Skeletal muscle cell (primary cell): ENCODE results near the gene SLC23A3.
A peak's percentile ranks its signal among the peaks of the same experiment; 100 is the strongest.

ENCODE experiments used
- DNase-seq: peaks from one replicate; pipeline ENCODE4 v3.0.0-alpha.2; 2010; ENCODE audit warnings: low read depth
- H3K4me3 ChIP-seq: 2 replicates; pipeline ENCODE4 v1.5.1; 2011; ENCODE audit warnings: low read depth, mild to moderate bottlenecking, control low read depth, low read length, moderate library complexity

SLC23A3 gene

DNA sequence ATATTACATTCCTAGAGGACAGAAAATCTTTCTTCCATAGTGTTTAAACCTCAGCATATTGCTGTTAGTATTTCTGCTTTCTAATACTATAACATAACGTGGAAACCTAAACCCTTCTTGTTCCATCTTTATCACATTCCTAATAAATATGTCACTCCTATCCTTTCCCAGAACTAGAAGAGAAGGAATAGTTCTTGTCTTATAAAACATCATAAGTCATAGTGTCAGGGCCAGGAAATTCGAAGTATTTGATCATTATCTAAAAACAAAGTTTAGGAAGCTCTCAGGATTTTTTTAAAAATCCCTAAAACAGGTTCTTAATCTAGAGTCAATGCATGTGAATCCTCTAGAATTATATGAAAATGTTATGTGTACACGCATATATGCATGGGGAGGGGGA is 11.2 kb downstream of the SLC23A3 start:
- DNase-seq = no peak
- no peak overlapping the region for H3K4me3 ChIP-seq

DNA sequence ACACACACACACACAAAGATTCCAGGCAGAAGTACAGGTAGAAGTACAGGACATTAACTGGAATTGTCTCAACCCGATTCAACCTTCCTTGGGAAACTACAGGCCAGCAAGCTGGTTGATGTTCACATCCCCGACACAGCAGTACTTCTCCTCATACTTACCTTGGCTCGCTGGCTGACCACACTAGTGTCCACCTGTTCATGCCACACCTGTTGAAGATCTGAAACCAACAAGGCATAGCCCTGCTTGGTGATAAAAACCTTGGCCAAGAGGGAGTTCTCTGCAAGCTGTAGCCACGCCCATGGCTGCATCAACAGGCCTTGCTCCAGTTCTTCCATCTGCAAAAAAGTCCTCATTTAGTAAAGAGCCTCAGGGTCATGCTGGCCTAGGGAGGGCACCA is 11.8 kb downstream of the SLC23A3 start:
- no peak overlapping the region for H3K4me3 ChIP-seq
- DNase-seq = no peak

DNA sequence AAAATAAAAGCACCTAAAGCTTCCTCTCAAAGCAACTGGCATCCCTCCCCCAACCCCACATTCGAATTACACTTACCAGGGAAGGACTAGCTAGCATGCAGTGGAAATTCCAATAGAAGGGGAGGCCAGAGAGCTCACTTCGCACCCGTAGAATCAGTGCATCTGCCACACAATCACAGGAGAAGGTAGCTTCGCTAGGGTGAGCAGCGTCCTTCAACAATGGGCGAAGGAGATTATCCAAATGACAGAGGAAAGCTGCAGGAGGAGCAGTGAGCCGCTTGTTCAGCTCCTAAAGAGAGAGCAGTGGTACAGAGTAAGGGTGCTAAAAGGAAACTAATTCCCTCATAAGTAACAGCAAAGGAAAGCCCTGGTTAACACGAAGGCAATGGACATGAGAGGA is 12.4 kb downstream of the SLC23A3 start:
- DNase-seq = no peak
- no peak overlapping the region for H3K4me3 ChIP-seq

DNA sequence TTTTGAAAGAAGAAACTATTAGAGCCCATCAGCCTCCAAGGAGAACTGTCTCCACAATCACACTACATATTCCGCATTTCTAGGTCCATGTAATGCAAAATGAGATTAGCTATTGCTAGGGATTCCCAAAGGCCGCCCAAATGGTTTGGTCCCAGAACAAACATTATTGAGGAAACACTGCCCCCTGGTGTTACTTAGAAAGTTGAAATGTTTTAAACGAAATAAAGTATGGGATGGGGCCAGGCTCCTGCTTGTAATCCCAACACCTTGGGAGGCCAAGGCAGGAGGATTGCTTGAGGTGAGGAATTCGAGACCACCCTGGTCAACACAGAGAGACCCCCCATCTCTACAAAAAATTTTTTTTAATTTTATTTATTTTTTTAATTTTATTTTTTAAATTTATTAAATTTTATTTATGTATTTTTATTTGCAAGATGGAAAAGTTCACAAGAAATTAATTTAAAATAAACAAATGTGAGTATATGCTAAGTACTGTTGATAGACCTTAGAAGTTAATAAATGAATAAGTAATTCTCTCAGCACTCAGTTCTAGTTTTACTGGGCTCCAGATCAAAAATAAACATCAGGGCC is 14.7 kb downstream of the SLC23A3 start:
- no peak for DNase-seq
- no peak overlapping the region for H3K4me3 ChIP-seq

DNA sequence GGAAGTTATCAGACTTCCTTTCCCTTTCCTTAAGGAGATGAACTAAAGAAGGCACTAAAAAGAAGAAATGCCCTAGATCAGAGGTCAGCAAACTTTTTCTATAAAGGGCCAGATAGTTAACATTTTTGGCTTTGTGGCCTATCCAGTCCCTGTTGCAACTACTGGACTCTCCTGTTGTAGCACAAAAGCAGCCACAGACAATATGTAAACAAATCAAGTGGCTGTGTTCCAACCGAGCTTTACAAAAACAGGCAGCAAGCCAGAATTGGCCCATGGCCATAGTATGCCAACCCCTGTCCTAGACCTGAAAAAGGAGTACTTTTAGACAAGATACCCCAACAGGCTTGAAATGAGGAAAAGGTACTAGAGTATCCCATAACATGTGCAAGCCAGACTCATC is 20.2 kb downstream of the SLC23A3 start:
- H3K4me3 ChIP-seq = no peak overlapping the region
- DNase-seq = no peak

DNA sequence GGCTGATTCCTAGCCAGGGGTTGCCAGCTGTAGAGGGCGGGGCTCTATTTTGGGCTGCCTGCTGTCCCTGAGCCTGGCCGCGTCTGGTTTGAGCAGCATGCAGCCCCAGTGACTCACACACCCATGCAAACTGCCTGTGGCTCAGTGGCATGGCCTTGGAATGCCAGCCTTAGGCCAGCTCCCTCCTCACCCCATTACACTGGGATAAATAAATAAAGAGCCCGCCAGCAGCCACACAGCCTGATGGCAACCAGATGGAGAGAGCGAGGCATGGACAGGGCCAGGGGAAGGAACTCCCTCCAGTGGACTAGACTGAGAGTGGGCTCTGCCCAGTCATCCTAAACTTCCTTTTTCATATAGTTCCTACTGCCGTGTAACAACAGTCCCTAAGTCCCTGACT is 27.5 kb downstream of the SLC23A3 start:
- peak; percentile 28 for DNase-seq

DNA sequence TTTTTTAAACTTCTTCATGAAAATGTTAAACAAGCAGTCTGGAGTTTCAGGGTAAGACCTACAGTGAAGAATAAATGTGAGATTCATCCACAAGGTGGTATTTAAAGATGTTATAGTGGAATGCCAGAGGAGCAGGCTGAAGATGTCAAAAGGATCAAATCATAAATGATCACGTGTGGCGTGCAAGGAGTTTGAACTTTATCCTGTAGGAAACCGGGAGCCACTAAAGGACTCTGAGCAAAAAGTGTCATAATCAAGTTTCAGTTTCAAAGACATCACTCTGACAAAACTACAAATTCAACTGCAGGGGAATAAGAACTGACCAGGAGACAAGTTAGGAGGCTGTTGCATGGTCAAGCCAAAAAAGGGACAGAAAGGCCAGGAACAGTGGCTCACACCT is 29.1 kb downstream of the SLC23A3 start:
- H3K4me3 ChIP-seq = no peak overlapping the region
- DNase-seq = no peak

More for the DNA sequence above, 27.5 kb downstream of the SLC23A3 start:
- H3K4me3 ChIP-seq = no peak overlapping the region

DNA sequence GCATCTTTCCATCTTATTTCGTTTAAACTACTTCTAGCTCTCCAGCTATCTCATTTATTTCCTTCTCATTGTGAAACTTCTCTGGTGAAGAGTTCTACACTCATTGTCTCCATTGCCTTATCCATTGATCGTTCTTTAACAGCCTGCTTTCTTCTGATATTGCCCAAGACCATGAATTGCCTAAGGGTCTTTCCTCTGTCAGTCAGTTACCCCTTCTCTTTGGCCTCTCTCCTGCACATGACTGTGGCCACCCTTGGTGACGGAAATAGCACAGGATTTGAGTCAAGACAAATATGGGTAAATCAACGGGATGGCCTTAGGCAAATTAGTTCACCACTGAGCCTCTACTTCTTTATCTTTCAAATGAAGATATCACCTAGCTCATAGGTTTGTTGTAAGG is 35.9 kb downstream of the SLC23A3 start:
- no peak overlapping the region for H3K4me3 ChIP-seq
- DNase-seq = no peak

DNA sequence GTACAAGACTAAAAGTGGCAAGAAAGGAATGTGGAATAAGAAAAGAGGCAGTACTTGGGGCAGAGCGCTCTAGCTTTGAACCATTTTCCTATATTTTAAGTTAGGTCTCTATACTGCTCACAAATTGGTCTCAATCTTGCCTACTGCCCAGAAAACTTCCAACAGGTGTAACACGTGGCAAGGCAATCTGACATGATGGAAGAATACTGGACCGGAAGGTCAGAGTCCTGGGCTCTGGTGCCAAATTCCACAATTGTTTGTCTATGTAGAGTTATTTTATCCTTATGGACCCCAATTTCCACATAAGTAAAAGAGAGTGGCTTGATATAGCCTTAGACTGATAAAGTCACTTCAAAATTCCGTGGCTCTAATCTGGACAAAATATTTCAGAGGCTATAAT is 38.1 kb downstream of the SLC23A3 start:
- no peak overlapping the region for H3K4me3 ChIP-seq
- no peak for DNase-seq

DNA sequence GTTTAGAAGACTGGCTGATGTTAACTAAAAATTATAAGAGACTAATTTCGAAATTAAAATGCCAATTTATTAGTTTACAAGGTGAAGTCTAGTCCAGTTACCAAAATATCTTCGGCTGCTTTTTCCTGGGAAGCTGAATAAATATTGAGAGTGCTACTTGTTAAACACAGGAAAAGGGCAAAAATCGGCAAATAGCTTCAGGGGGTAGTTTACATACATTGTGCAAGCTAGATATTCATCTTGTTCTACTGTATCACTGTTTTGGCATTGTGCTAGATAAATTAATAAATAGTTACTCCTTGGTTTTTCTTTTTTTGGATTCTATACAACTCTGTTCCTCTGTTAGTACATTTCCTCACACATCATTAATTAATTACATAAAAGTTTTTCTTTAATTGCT is 38.5 kb downstream of the SLC23A3 start:
- DNase-seq = no peak
- H3K4me3 ChIP-seq = no peak overlapping the region

DNA sequence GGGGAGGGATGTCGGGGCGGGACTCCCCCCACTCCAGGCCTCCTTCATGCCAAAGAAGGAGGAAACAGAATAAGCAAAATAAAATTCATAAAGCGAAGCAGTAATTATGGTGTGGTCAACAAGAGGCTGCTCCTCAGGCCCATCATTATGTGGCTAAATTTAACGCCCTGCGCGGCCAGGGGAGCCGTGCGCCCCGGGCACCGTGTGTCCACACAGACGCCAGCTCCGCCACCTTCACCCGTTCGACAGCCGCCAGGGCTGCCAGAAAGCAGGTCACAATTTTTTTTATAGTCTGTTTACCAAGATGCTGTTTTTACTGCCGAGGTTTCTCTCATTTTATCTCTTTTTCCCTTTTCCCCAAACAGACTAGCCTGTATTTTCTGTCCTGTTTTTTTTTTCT is 40.2 kb downstream of the SLC23A3 start:
- DNase-seq = no peak
- H3K4me3 ChIP-seq = no peak overlapping the region

DNA sequence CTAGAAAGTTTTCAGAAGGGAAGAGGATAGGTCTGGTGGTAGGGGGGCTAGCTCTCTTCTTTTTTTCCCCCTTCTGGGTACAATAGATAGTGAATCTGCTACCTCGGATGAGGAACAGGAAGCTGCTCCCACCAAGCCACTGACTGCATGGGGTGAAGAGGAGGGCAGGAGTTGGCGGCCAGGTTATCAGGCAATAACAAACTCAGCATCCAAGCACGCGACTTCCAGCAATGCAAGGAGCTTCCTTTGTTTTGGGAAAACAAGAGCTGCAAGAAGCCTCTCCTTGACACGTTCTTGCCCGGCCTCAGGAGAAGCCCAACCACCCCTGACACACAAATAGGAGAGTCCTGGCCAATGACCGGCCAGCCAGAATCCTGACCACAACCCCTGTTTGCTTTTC is 41.4 kb downstream of the SLC23A3 start:
- no peak for DNase-seq
- H3K4me3 ChIP-seq = no peak overlapping the region

DNA sequence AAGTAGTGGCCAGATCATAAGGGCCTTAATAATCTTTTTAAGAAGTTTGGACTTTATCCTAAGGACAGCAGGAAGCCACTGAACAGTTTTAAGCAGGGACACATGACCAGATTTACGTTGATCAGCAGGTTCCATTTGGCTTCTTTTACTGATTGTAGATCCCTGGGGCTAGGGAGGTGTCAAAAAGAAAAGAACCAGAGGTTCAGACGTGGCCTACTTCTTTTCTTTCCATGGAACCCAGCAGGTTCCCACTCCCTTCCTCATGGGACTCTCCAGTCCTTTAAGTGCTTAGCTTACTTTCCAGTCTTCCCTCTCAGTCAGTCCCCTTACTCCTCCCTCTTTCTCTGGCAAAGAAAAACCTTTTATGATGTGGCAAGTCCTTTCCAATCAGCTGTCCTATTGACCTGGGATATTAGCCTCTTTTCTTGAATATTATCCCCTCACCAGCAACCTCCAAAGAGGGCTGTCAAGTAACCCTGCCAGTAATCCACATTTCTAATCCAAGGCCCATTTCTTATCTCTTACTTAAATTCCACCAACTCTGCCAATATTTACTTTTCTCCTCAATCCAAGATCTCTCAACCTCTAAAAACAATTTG is 42.7 kb downstream of the SLC23A3 start:
- no peak overlapping the region for H3K4me3 ChIP-seq
- no peak for DNase-seq

DNA sequence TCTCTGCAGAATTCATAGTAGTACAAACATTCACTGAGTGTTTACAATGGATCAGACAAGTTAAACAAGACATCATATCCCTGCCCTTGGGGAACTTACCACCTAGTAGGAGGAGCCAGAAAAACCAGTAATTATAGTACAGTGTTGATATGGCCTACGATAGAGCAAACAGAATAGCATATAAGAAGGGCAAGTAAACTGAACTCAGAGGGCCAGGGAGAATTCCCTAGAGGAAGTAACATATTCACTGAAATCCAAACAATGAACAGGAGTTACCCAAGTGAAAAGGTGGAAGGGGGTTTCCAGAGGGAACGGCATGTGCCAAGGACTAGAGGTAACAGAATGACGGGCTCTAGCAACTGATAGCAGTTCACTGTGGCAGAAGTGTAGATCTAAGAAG is 43.3 kb downstream of the SLC23A3 start:
- no peak for DNase-seq
- no peak overlapping the region for H3K4me3 ChIP-seq

DNA sequence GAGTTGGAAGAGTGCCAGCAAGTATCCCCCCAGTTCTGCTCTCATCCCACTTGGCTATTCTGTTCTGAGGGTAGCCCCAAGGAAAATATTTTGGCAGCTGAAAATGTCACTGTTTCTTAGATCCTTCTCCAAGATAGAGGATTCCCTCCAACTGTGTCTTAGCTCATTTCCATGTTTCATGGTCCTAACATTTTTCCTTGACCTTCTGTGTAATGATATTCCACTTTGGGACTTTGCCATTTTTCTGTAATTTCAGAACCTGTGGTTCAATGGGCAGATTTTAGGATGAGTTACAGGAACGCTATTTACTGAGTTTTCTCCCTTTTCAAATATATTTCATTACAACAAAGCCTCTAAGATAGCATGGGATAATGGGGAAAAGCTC is 44.0 kb downstream of the SLC23A3 start:
- no peak for DNase-seq
- no peak overlapping the region for H3K4me3 ChIP-seq

DNA sequence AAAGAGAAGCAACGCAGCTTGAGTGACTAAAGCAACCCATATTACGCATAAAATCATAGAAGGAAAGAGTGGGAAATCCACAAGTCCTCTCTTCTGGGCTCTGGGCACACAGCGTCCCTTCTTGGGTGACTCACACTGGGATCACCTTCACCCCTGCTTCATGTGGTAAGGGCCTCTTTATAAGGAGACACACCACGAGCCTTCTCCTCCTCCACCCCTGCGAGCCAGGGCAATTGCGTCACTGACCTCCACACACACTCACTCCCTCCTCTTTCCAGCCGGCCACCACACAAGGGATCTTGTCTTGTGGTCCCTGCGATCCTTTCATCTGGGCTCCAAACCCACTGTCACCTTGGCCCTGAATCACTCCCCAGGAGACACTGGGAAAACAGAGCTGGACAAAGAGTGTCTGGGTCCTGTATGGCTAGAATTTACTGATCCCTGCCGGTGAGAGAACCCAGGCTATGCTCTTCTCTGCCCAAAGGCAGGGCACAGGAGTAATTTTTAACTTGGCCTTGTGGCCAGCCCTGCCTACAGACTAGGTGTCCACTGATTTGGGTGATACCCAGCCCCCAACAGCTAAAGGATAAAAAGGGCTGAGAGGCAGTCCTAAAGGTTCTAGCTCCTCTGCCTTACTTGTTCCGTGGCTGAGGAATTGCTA is 44.5 kb downstream of the SLC23A3 start:
- peak; percentile 87 for DNase-seq
- H3K4me3 ChIP-seq = no peak overlapping the region

DNA sequence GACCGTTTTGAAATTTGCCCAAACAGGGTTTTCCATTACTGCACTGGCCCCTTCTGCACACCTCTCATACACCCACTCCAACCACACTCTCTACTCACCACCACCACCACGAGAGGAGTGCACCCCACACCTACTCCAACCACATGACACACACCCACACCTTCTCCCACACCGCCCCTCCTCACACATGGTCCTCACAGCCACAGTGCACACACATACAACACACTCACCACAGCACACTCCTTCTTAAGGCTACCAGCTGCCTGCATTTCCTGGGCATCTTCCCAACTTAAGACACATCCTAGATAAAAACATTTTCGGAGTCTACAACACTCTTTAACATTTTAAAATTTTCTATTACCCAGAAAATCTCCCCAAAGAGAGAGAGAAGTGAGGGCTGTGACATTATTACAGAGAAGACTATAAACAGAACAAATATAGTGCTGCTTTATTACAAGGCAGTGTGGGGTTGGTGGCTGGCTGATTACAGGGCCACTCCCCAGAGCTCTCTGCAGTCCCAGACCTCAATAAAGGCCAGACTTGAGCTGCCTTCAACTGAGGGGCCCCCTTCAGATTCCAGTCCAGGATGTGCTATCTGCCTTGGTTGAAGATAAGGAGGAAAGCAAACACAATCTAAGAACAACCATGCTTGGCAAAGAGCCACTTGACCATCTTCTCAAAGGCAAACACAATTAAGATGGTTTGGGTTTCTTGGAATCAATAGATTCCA is 45.3 kb downstream of the SLC23A3 start:
- no peak overlapping the region for H3K4me3 ChIP-seq
- DNase-seq = no peak

DNA sequence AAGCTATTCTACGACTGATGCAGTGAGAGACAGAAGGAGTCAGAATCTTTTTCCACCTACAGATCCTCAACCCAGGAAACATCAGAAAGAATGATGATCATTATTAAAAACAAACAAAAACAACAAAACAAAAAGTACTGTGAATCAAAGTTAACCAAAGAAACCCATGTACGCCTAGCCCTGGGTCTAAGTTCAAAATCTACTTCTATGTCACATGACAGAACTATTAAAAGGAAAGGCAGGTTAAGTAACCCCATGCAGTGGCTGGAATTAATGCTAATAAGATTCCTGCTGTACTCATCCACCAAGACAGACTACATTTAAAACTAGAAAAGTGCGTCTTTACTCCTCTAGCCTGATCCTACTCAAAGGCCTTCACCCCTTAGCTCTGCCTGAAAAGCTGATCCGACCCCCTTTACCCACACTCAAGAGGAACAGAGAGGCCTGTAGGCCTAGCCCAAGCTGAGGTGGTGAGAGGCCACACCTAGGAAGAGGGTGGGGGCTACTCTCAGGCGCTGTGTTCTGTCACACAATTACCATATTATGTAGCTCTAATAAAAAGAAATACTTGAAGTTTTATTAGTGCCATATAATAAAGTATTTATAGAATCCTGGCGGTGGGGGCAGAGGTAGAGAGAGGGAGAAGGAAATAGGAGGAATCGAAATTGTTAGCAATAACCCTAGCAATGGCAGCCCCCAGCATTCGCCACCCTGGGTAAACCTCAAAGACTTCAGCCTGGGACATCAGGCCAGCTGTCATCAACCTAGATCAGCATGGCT is 46.3 kb downstream of the SLC23A3 start:
- DNase-seq = no peak
- H3K4me3 ChIP-seq = no peak overlapping the region

DNA sequence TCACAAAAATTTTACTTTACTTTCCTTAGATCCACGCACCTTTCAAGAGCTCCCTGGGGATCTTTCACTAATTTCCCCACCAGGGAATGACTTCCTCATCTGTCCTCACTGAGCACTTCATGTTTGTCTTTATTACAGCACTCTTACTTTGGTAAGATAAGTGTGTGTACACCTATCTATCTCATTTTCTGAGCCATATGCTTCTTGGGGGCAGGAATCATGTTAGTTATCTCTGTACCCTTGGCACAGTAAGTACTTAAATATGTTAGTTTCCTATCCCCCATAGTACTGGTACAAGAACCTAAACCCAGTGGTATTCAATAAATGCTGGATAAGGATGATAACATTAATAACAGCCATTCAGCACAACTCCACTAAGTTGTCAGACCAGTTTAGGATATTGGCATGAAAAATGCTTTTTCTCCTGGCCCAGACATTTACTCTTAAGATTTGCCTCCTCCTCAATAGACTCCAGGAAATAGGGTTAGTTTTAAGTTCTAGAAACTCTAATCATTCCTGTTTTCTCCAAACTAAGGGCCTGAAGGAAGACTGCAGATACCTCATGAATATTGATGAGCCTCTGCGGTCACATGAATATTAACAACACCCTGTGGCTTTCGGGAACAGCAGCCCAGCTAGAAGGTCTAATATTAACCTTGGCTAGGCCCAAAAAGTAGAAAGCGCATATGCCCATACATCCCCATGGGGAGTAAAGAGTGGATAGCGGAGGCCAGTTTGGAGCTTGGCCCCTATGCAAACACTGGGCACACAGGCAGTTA is 47.4 kb downstream of the SLC23A3 start:
- no peak overlapping the region for H3K4me3 ChIP-seq
- no peak for DNase-seq
